ENCODE data around the gene MDP1.
"Not testable (repeated sequence)": the region's sequence is repeated elsewhere in the genome, so short reads cannot be mapped to it uniquely, and the experiment has no call there.

Gene MDP1

GRCh38 chr14:24206260-24207103 is 9.4 kb downstream of the MDP1 start:
- Histone ChIP-seq H3K9ac (ENCODE audit: low read depth, low read length) (no peak overlapping the region), H3K4me3 (ENCODE audit: low read length) (no peak overlapping the region), H3K27me3 (ENCODE audit: insufficient read depth, low read length) (no peaks in the 10 kb centered on the region), H3K4me1 (ENCODE audit: insufficient read depth, low read length) (peaks cover 5% of the 10 kb centered on the region; the same call in 1 of the 2 replicates), H3K27ac (ENCODE audit: low read depth, low read length) (no peak overlapping the region), H3K9me3 (ENCODE audit: insufficient read depth, low read depth, low read length) (peaks cover 4% of the 10 kb centered on the region), H3K36me3 (ENCODE audit: insufficient read depth, low read length) (peaks cover 71% of the 10 kb centered on the region)
- 96% methylated on average over 11 of the region's 11 CpGs for WGBS

- peaks cover 61% of the 10 kb centered on the region for H3K36me3 ChIP-seq (ENCODE audit: insufficient read depth, low read length)
- no peak overlapping the region for H3K9ac ChIP-seq (ENCODE audit: low read depth, low read length)
- H3K27me3 ChIP-seq (ENCODE audit: insufficient read depth, low read length) = no peaks in the 10 kb centered on the region
- H3K9me3 ChIP-seq (ENCODE audit: insufficient read depth, low read depth, low read length) = peaks cover 7% of the 10 kb centered on the region
- H3K4me1 ChIP-seq (ENCODE audit: insufficient read depth, low read length) = peaks cover 5% of the 10 kb centered on the region; the same call in 1 of the 2 replicates
- WGBS = 92% methylated on average over 7 of the region's 7 CpGs
- no peak overlapping the region for H3K27ac ChIP-seq (ENCODE audit: low read depth, low read length)
- H3K4me3 ChIP-seq (ENCODE audit: low read length) = no peak overlapping the region
These were observed 11.4 kb downstream of the MDP1 start for GRCh38 chr14:24204163-24205146.

GRCh38 chr14:24203249-24203886 is 12.5 kb downstream of the MDP1 start:
- not testable (repeated sequence) for H3K4me3 ChIP-seq (ENCODE audit: low read length); H3K9ac ChIP-seq (ENCODE audit: low read depth, low read length); H3K9me3 ChIP-seq (ENCODE audit: insufficient read depth, low read depth, low read length); H3K27me3 ChIP-seq (ENCODE audit: insufficient read depth, low read length); H3K4me1 ChIP-seq (ENCODE audit: insufficient read depth, low read length)
- peaks cover 51% of the 10 kb centered on the region for H3K36me3 ChIP-seq (ENCODE audit: insufficient read depth, low read length)
- 93% methylated on average over 16 of the region's 16 CpGs for WGBS
- H3K27ac ChIP-seq (ENCODE audit: low read depth, low read length) = peak overlapping the region; percentile 25; the same call in 1 of the 2 replicates

- Histone ChIP-seq H3K27ac (ENCODE audit: low read depth, low read length) (peak overlapping the region; percentile 79; the same call in 1 of the 2 replicates), H3K36me3 (ENCODE audit: insufficient read depth, low read length) (peaks cover 43% of the 10 kb centered on the region)
- H3K9ac ChIP-seq (ENCODE audit: low read depth, low read length); H3K4me1 ChIP-seq (ENCODE audit: insufficient read depth, low read length); H3K9me3 ChIP-seq (ENCODE audit: insufficient read depth, low read depth, low read length); H3K27me3 ChIP-seq (ENCODE audit: insufficient read depth, low read length); H3K4me3 ChIP-seq (ENCODE audit: low read length): not testable (repeated sequence)
- WGBS = 15% methylated on average over 8 of the region's 8 CpGs
These were observed 13.3 kb downstream of the MDP1 start for GRCh38 chr14:24202538-24202937.

- no peaks in the 10 kb centered on the region for H3K27me3 ChIP-seq (ENCODE audit: insufficient read depth, low read length)
- H3K36me3 ChIP-seq (ENCODE audit: insufficient read depth, low read length) = peaks cover 12% of the 10 kb centered on the region
- 93% methylated on average over 6 of the region's 7 CpGs for WGBS
- H3K27ac ChIP-seq (ENCODE audit: low read depth, low read length) = no peak overlapping the region
- H3K9me3 ChIP-seq (ENCODE audit: insufficient read depth, low read depth, low read length) = peaks cover 7% of the 10 kb centered on the region
- H3K4me1 ChIP-seq (ENCODE audit: insufficient read depth, low read length) = peaks cover 5% of the 10 kb centered on the region; the same call in 1 of the 2 replicates
- no peak overlapping the region for H3K4me3 ChIP-seq (ENCODE audit: low read length)
- no peak overlapping the region for H3K9ac ChIP-seq (ENCODE audit: low read depth, low read length)
These were observed 16.9 kb downstream of the MDP1 start for GRCh38 chr14:24198814-24199524.

- H3K9me3 ChIP-seq (ENCODE audit: insufficient read depth, low read depth, low read length) = peaks cover 7% of the 10 kb centered on the region
- 83% methylated on average over 1 of the region's 2 CpGs for WGBS
- no peaks in the 10 kb centered on the region; the same call in 1 of the 2 replicates for H3K4me1 ChIP-seq (ENCODE audit: insufficient read depth, low read length)
- peak overlapping the region; percentile 16; the same call in 1 of the 2 replicates for H3K4me3 ChIP-seq (ENCODE audit: low read length)
- H3K9ac ChIP-seq (ENCODE audit: low read depth, low read length) = no peak overlapping the region
- peaks cover 26% of the 10 kb centered on the region for H3K36me3 ChIP-seq (ENCODE audit: insufficient read depth, low read length)
- no peaks in the 10 kb centered on the region for H3K27me3 ChIP-seq (ENCODE audit: insufficient read depth, low read length)
- H3K27ac ChIP-seq (ENCODE audit: low read depth, low read length) = no peak overlapping the region
These were observed 18.8 kb downstream of the MDP1 start for GRCh38 chr14:24197056-24197450.

GRCh38 chr14:24196071-24197055 is 19.5 kb downstream of the MDP1 start:
- Histone ChIP-seq H3K4me1 (ENCODE audit: insufficient read depth, low read length) (no peaks in the 10 kb centered on the region; the same call in 1 of the 2 replicates), H3K27me3 (ENCODE audit: insufficient read depth, low read length) (no peaks in the 10 kb centered on the region), H3K27ac (ENCODE audit: low read depth, low read length) (peak overlapping the region; percentile 100), H3K36me3 (ENCODE audit: insufficient read depth, low read length) (peaks cover 28% of the 10 kb centered on the region), H3K9ac (ENCODE audit: low read depth, low read length) (peak overlapping the region; percentile 98), H3K9me3 (ENCODE audit: insufficient read depth, low read depth, low read length) (peaks cover 2% of the 10 kb centered on the region; the same call in 1 of the 2 replicates), H3K4me3 (ENCODE audit: low read length) (peak overlapping the region; percentile 95)
- 37% methylated on average over 33 of the region's 33 CpGs for WGBS

GRCh38 chr14:24195186-24196070 is 20.4 kb downstream of the MDP1 start, which contains the start of gene TM9SF1:
Gene TM9SF1, minus strand, starts transcription at chr14:24195441. Its CDS starts 422 bp downstream, at chr14:24195019.
- H3K9me3 ChIP-seq (ENCODE audit: insufficient read depth, low read depth, low read length) = no peaks in the 10 kb centered on the region
- no peaks in the 10 kb centered on the region for H3K27me3 ChIP-seq (ENCODE audit: insufficient read depth, low read length)
- under 1% methylated on average over 89 of the region's 89 CpGs for WGBS
- H3K4me1 ChIP-seq (ENCODE audit: insufficient read depth, low read length) = no peaks in the 10 kb centered on the region
- peak within 1 kb of the TSS; percentile 95 for H3K4me3 ChIP-seq (ENCODE audit: low read length)
- peak within 1 kb of the TSS; percentile 100 for H3K27ac ChIP-seq (ENCODE audit: low read depth, low read length)
- H3K9ac ChIP-seq (ENCODE audit: low read depth, low read length) = peak within 1 kb of the TSS; percentile 98
- peaks cover 28% of the 10 kb centered on the region for H3K36me3 ChIP-seq (ENCODE audit: insufficient read depth, low read length)

- 64% methylated on average over 8 of the region's 8 CpGs for WGBS
- peak overlapping the region; percentile 100; the same call in 1 of the 2 replicates for H3K27ac ChIP-seq (ENCODE audit: low read depth, low read length)
These were observed 21.0 kb downstream of the MDP1 start for GRCh38 chr14:24194873-24195185.

More at GRCh38 chr14:24194873-24195185, 21.0 kb downstream of the MDP1 start:
- Histone ChIP-seq H3K36me3 (ENCODE audit: insufficient read depth, low read length) (peaks cover 32% of the 10 kb centered on the region), H3K27me3 (ENCODE audit: insufficient read depth, low read length) (no peaks in the 10 kb centered on the region), H3K4me3 (ENCODE audit: low read length) (peak overlapping the region; percentile 95), H3K4me1 (ENCODE audit: insufficient read depth, low read length) (no peaks in the 10 kb centered on the region), H3K9me3 (ENCODE audit: insufficient read depth, low read depth, low read length) (no peaks in the 10 kb centered on the region), H3K9ac (ENCODE audit: low read depth, low read length) (peak overlapping the region; percentile 98)
